SK-N-MC (cell line): Measurements from ENCODE around the gene PXMP2.

Experiments
- EZH2 ChIP-seq: fragments of 200-600 bp; sonication (generic); IDR thresholded peaks from one replicate; pipeline ENCODE4 v1.6.1; 2017; ENCODE audit warnings: antibody characterized with exemption
- FOXP2 ChIP-seq: optimal IDR thresholded peaks from 2 replicates; pipeline ENCODE3; 2011; ENCODE audit warnings: mild to moderate bottlenecking, moderate library complexity; ENCODE audit not compliant: insufficient read depth; ENCODE audit errors: extremely low read length, control extremely low read depth
- POLR2AphosphoS5 ChIP-seq: IDR thresholded peaks from 2 replicates; pipeline ENCODE4 v1.6.1; 2012; ENCODE audit warnings: mild to moderate bottlenecking, low read depth, low read length, borderline replicate concordance

DNA sequence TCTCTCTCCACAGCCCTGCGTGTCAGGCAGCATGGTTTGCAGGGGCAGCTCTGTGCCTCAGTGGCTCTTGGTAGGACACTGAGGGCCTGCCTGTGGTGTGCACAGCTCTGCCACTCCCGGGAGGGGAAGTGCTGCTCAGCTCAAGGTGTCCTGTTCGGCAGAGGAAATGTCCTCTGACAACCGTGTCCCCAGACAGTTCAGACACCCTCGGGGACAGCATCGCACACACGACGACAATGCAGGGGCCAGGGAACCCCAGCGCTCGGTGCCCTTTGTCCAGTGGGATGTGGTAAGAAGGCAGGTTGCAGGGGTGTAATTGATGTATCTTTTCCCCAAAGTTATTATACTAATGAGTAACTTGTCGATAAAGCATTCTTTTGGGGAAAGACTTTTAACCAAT, 60.0 kb downstream of the PXMP2 start:
- TF ChIP-seq EZH2 (no peak), FOXP2 (no peak), POLR2AphosphoS5 (no peak)
